GM12874 (cell line): ENCODE data around the gene LIPG.

Source experiments
- CTCF ChIP-seq: IDR thresholded peaks from 2 replicates; pipeline ENCODE4 v1.5.1; 2011; ENCODE audit warnings: low read depth, mild to moderate bottlenecking, control low read depth, low read length, moderate library complexity; ENCODE audit not compliant: insufficient read depth

LIPG gene

GRCh38 chr18:49639643-49640391, 78.0 kb downstream of the LIPG start:
- TF ChIP-seq CTCF, result no peak

- no peak for TF ChIP-seq CTCF
Observed at GRCh38 chr18:49640741-49641140, 78.9 kb downstream of the LIPG start.

DNA sequence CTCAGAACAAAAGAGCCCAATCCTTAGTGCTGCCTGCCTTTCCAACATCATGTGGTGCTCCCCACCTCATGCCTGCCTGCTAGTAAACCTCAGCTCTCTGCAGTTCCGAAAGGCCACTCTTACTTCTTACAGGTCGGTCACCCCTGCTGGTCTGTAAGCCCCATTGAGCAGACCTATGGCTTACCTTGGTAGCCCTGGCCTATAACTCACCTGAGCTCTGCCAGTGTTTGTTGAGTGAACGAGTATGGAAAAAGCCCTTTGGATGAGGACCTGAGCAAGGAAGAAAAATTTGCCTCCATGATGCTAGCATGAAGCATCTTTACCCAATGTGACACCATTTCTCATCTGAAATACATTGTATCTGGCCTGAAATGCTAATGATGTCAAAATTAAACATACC, 83.3 kb downstream of the LIPG start:
- no peak for TF ChIP-seq CTCF

- no peak for TF ChIP-seq CTCF
Observed at GRCh38 chr18:49645841-49646351, 84.0 kb downstream of the LIPG start.

- no peak for TF ChIP-seq CTCF
Observed at GRCh38 chr18:49646873-49647272, 85.0 kb downstream of the LIPG start.

DNA sequence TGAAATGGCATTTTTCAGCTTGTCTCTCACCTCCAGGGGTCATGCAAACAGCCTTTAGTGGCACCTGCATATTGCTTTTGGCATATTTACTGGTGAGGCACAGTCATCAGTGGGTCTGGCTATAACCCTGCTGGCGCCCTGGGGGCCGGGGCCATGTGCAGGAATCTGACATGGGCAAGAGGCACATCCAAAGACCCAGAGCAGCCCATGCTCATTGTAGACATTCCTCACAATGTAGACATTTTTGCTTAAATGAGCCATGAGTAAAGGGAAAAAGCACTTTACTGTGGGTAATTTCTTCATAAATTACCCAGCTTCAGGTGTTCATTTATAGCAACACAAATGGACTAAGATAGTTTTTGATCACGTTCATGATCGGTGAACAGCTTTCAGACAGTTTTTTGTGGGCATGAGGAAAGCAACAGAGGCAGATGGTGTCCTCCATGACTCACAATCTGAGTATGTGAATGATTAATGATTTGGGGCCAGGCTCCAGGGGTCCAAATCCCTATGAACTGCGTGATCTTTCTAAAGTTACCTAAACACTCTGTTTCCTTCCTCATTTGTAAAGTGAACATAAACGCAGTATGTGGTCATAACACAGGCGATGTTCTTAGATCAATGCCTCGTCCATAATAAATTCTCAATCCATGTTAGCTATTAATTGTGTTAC, 85.8 kb downstream of the LIPG start:
- no peak for TF ChIP-seq CTCF

DNA sequence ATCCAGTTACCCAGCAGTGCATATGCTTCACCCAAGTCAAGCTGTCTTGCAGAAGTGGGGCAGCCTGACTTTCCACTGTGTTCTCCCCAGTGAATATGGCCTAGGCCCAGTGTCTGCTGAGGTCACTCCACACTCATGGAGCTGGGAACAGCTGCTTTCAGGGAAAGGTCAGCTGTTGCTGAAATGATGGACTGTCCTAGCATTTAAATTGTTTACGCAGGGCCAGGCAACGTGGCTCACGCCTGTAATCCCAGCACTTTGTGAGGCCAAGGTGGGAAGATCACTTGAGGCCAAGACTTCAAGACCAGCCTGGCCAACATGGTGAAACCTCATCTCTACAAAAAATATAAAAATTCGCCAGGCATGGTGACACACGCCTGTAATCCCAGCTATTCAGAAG, 86.5 kb downstream of the LIPG start:
- no peak for TF ChIP-seq CTCF
